Occipital lobe (tissue), 3 donors: ENCODE measurements around the gene CDC42. TPM values are rescaled to one million over a fixed set of nuclear protein-coding genes. Genes with fewer than 3 reads are reported as not detected.

Experiments used
- DNase-seq: peaks from one replicate; lab custom pipeline; 2025; lab: John Stamatoyannopoulos, UW
- small RNA-seq: library from RNA; depleted of rRNA; stranded (forward); fragments of <200 nt; gene quantifications from one replicate; pipeline ENCODE3, GENCODE V24; 2014
- total RNA-seq: library from RNA; depleted of rRNA; stranded (reverse); fragments of >200 nt; gene quantifications from one replicate; pipeline ENCODE4 v1.2.3, GENCODE V29; 2014

The CDC42 gene
- total RNA-seq, 1 donor from 2014 or later: 765 TPM

DNA sequence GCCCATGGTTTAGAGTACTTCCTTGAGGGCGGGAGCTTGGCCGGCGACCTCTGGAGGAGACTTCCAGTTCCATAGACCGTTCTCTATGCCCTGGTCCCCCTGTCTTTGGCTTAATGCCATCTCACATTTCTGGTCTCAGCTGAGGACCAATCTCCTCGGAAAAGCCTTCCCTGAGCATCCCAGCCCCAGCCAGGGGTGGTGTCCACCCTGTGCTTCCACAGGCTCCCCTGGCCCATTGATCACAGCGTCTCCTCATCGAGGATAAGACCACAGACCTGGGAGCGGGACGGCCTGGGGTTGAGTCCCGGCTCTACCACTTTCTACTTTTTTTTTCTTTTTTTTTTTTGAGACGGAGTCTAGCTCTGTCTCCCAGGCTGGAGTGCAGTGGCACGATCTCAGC lies 75.9 kb downstream of the CDC42 start:
- DNase-seq: no peak

- no peak for DNase-seq
Measured at GRCh38 chr1:22129501-22130117, 77.1 kb downstream of the CDC42 start.

GRCh38 chr1:22131062-22131461 lies 78.6 kb downstream of the CDC42 start:
- DNase-seq: no peak

GRCh38 chr1:22131875-22132486 lies 79.5 kb downstream of the CDC42 start:
- DNase-seq: no peak

GRCh38 chr1:22132517-22133235 lies 80.2 kb downstream of the CDC42 start:
- DNase-seq: no peak

DNA sequence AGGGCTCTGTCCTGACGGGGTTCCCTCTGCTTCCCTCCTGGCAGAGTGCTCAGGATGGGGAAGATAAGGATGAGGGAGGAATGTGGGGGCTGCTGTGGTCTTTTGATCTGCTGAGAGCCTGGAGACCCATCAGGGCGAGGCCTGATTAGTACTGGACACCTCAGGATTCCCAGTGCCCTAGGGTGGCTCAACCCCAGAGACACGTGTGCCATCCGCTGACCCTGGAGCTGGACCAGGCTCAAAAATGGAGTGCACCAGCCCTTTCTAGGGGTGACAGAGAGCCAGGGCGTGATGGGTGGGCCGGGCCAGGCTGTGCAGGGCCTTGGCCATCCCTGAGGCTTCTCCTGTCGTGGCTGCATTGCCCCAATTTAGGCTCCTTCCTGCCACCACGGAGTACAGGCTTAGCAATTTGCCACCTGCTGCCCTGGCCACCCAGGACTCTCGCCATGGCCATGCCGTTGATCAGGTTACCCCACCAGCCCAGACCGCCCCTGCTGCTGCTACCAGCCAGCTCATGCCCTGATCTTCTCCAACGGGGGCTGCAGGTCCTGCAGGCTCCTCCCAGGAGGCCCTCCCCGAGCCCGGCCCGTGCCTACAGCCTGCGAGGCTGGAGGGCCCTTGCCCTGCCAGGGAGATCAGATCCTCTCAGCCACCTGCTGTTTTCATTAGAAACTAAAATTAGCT lies 80.9 kb downstream of the CDC42 start:
- DNase-seq: no peak

GRCh38 chr1:22133931-22134324 lies 81.4 kb downstream of the CDC42 start:
- DNase-seq: no peak

DNA sequence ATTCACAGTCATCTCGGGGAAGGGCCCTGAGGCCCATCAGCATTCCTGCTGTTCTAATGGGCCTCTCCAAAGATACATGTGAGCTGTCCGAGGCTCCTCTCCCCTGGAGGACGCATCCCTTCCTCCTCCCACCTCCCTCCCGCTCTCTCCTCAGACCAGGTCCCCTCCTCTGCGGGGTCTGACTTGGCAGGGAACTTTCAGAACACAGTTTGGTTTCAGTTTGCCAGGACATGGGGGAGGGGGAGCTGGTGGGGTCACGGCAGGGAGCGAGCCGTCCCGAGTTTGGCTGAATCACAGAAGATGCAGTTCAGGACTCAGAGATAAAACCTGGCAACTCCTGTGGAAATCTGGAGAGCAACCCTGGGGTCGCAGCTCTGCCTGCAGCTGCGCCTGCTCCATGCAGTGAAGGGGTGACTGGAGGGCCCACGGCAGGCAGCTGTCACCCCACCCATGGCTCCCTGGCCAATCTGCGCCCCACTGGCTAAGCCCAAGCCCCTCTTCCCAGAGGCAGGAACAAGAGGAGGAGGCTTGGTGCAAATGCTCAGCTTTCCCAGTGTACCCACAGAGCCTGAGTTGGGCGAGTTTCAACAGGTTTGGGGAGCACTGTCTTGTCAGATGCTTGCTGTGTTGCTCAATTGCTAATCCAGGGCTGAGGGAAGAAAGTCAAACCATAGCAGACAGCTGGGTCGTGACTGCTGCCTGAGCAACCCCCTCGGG lies 84.7 kb downstream of the CDC42 start:
- no peak for DNase-seq

- no peak for DNase-seq
Measured at GRCh38 chr1:22139066-22139594, 86.6 kb downstream of the CDC42 start.

GRCh38 chr1:22139817-22140216 lies 87.3 kb downstream of the CDC42 start:
- DNase-seq: no peak

Small RNAs within 50 kb of the gene (small RNA-seq; reads per million reads assigned to genes)
- gene RN7SL186P (not detected), gene RNU6-776P (not detected)

Other genes starting within 250 kb of the CDC42 start
- not detected for gene LDLRAD2, start 240.4 kb upstream of the CDC42 start, total RNA-seq
- 3.7 TPM for gene HSPG2, start 115.4 kb upstream of the CDC42 start, total RNA-seq
- not detected for gene CELA3B, start 75.7 kb upstream of the CDC42 start, total RNA-seq
- not detected for gene CELA3A, start 51.1 kb upstream of the CDC42 start, total RNA-seq
- gene WNT4, start 90.4 kb downstream of the CDC42 start, total RNA-seq: 5.6 TPM